ENCODE measurements around the gene HLA-DOB.
A peak's percentile ranks its signal among the peaks of the same experiment; 100 is the strongest.

HLA-DOB gene

GRCh38 chr6:32843979-32844838 is 27.4 kb upstream of the HLA-DOB start, which contains the start of gene PSMB8:
TSS of gene PSMB8 (minus strand) at chr6:32844047. CDS start at chr6:32843996, 51 bp downstream.
- peak; percentile 92 for DNase-seq (ENCODE audit: low read depth)
- peak; percentile 18 for TF ChIP-seq CTCF (IDR thresholded peaks at IDR 0.05; ENCODE audit: low read length, missing control alignments)
- peak within 1 kb of the TSS; percentile 92 for H3K4me3 ChIP-seq (replicated peaks; ENCODE audit: low read depth, low read length)

- TF ChIP-seq CTCF (IDR thresholded peaks at IDR 0.05; ENCODE audit: low read length, missing control alignments), result no peak
- DNase-seq (ENCODE audit: low read depth), result no peak
- peak overlapping the region; percentile 92 for H3K4me3 ChIP-seq (replicated peaks; ENCODE audit: low read depth, low read length)
Observed at GRCh38 chr6:32843331-32843978, 26.7 kb upstream of the HLA-DOB start.

- H3K4me3 ChIP-seq (replicated peaks; ENCODE audit: low read depth, low read length), result peak overlapping the region; percentile 2
- no peak for TF ChIP-seq CTCF (IDR thresholded peaks at IDR 0.05; ENCODE audit: low read length, missing control alignments)
- DNase-seq (ENCODE audit: low read depth), result no peak
Observed at GRCh38 chr6:32842690-32843089, 25.9 kb upstream of the HLA-DOB start.

- H3K4me3 ChIP-seq (replicated peaks; ENCODE audit: low read depth, low read length), result no peak overlapping the region
- no peak for DNase-seq (ENCODE audit: low read depth)
- TF ChIP-seq CTCF (IDR thresholded peaks at IDR 0.05; ENCODE audit: low read length, missing control alignments), result no peak
Observed at GRCh38 chr6:32842021-32842650, 25.3 kb upstream of the HLA-DOB start.

GRCh38 chr6:32840604-32841246 is 23.9 kb upstream of the HLA-DOB start:
- no peak for DNase-seq (ENCODE audit: low read depth)
- no peak overlapping the region for H3K4me3 ChIP-seq (replicated peaks; ENCODE audit: low read depth, low read length)
- TF ChIP-seq CTCF (IDR thresholded peaks at IDR 0.05; ENCODE audit: low read length, missing control alignments), result no peak

GRCh38 chr6:32839356-32839755 is 22.6 kb upstream of the HLA-DOB start:
- no peak for DNase-seq (ENCODE audit: low read depth)
- TF ChIP-seq CTCF (IDR thresholded peaks at IDR 0.05; ENCODE audit: low read length, missing control alignments), result no peak
- H3K4me3 ChIP-seq (replicated peaks; ENCODE audit: low read depth, low read length), result no peak overlapping the region
